ENCODE measurements around the gene KRT4.

The KRT4 gene

DNA sequence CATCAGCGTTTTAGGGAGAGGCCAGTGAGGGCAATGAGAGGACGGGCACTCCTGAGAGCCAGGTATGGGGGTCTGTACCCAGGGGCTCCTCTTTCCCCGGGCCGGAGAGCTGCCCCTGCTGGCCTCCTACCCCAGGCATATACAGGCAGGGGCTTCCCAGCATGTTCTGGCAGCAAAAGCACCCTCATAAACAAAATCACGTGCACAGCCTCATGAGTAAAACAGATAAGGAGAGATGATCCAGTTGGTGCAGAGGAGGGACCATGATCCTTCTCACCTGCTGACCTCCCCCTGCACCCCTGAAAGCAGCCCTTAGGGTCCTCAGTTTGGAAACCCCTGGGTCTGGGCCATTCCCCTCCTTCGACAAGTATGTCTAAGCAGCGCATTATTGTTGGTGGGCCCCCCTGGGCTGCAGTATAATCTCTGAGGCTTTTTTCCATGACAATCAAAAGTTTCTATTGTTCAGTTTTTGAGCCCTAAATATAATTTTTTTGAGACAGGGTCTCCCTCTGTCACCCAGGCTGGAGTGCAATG lies 5.0 kb upstream of the KRT4 start:
- Histone ChIP-seq H3K27ac (ENCODE audit: low read depth, low read length) (no peak overlapping the region), H3K9ac (ENCODE audit: low read length) (no peak overlapping the region), H3K9me3 (ENCODE audit: low read length) (no peaks in the 10 kb centered on the region), H3K27me3 (ENCODE audit: control insufficient read depth in 1 of 2, insufficient read depth in 2 of 2, low read length in 2 of 2) (peaks cover 0 to 6% of the 10 kb centered on the region in 2 donors), H3K4me3 (ENCODE audit: low read depth in 1 of 2, low read length in 2 of 2) (no peak overlapping the region), H3K4me1 (ENCODE audit: insufficient read depth, low read length) (no peaks in the 10 kb centered on the region), H3K36me3 (ENCODE audit: insufficient read depth, low read length) (no peaks in the 10 kb centered on the region)

DNA sequence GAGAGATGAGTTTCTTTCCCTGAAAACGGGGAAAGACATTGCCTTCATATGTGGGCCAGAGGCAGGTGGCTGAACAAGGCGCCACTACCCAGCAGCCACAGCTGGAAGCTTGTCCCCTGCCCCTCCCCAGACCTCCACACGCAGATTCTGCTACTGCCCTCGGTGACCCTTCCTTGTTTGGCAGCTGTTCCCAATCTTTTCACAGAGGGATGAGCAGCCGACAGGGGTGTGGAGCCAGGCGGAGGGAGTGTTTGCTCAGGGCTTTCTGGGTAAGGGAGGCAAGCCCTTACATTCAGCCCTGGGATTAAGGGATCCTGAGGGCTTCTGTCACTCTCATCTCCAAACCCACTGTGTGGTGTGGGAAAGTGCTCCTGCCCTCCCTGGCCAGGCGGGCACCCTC lies 4.5 kb upstream of the KRT4 start:
- Histone ChIP-seq H3K4me1 (ENCODE audit: insufficient read depth, low read length) (no peaks in the 10 kb centered on the region), H3K27ac (ENCODE audit: low read depth, low read length) (no peak overlapping the region), H3K4me3 (ENCODE audit: low read depth in 1 of 2, low read length in 2 of 2) (no peak overlapping the region), H3K9ac (ENCODE audit: low read length) (no peak overlapping the region), H3K9me3 (ENCODE audit: low read length) (no peaks in the 10 kb centered on the region), H3K36me3 (ENCODE audit: insufficient read depth, low read length) (no peaks in the 10 kb centered on the region), H3K27me3 (ENCODE audit: control insufficient read depth in 1 of 2, insufficient read depth in 2 of 2, low read length in 2 of 2) (peaks cover 0 to 6% of the 10 kb centered on the region in 2 donors)

DNA sequence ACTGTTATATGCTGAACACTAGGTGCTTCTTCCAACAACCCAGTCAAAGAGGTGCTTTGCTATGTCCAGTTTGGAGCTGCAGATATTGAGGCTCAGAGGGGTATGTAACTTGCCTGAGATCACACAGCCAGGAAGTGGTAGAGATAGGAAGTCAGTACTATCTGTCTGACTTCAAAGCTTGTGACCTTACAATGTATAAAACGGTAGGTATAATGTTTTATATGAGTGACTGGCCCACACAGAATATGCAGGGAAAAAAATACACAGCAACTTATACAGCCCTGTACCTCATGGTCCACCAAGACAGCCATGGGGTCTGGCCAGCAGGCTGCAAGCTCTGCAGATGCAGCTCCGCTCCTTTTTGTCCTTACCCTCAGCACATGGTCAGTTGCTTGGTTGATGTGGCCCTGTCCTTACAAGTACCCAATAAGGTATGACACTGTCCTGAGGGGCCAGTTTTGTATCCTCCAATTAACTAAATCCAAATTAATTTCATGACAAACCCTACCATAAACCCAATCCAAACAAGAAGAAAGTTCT lies 3.9 kb upstream of the KRT4 start:
- Histone ChIP-seq H3K9ac (ENCODE audit: low read length) (no peak overlapping the region), H3K36me3 (ENCODE audit: insufficient read depth, low read length) (no peaks in the 10 kb centered on the region), H3K9me3 (ENCODE audit: low read length) (no peaks in the 10 kb centered on the region), H3K27me3 (ENCODE audit: control insufficient read depth in 1 of 2, insufficient read depth in 2 of 2, low read length in 2 of 2) (peaks cover 0 to 6% of the 10 kb centered on the region in 2 donors), H3K4me1 (ENCODE audit: insufficient read depth, low read length) (no peaks in the 10 kb centered on the region), H3K27ac (ENCODE audit: low read depth, low read length) (no peak overlapping the region), H3K4me3 (ENCODE audit: low read depth in 1 of 2, low read length in 2 of 2) (no peak overlapping the region)

DNA sequence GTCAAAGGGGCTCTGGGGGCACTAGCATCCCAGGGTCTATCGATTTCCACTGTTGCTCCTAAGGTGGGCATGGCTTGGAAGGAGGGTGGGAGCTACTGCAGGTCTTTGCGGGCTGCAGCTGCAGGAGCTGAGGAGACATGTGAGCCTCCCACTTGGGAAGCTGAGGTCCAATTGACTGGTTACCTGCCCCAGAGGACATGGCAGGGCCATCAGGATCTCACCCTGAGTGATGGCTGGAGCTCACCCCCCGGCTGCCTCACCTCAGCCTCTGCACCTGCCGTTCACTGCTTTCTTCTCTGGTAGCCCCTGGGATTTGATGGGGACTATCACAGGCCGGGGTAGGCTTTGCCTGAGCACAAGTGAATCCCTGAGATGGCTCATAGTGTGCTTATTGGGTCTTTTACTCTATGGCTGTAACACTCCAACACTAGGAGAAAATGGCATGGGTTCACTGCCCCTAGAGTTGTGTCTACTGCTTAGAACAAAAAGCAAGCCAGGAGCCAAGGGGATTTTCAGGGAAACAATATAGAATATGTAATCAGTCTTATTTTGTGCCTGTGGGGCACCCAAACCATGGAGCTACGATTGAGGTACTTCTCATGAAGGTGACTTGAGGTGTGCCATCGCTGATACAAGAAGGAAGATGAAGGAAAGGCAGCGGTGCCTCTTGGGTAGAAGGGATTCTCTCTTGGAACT lies 3.2 kb upstream of the KRT4 start:
- no peak overlapping the region for H3K4me3 ChIP-seq (ENCODE audit: low read depth in 1 of 2, low read length in 2 of 2)
- no peak overlapping the region for H3K27ac ChIP-seq (ENCODE audit: low read depth, low read length)
- no peaks in the 10 kb centered on the region for H3K36me3 ChIP-seq (ENCODE audit: insufficient read depth, low read length)
- no peaks in the 10 kb centered on the region for H3K4me1 ChIP-seq (ENCODE audit: insufficient read depth, low read length)
- no peak overlapping the region for H3K9ac ChIP-seq (ENCODE audit: low read length)
- H3K9me3 ChIP-seq (ENCODE audit: low read length), result no peaks in the 10 kb centered on the region
- peaks cover 0 to 6% of the 10 kb centered on the region in 2 donors for H3K27me3 ChIP-seq (ENCODE audit: control insufficient read depth in 1 of 2, insufficient read depth in 2 of 2, low read length in 2 of 2)

DNA sequence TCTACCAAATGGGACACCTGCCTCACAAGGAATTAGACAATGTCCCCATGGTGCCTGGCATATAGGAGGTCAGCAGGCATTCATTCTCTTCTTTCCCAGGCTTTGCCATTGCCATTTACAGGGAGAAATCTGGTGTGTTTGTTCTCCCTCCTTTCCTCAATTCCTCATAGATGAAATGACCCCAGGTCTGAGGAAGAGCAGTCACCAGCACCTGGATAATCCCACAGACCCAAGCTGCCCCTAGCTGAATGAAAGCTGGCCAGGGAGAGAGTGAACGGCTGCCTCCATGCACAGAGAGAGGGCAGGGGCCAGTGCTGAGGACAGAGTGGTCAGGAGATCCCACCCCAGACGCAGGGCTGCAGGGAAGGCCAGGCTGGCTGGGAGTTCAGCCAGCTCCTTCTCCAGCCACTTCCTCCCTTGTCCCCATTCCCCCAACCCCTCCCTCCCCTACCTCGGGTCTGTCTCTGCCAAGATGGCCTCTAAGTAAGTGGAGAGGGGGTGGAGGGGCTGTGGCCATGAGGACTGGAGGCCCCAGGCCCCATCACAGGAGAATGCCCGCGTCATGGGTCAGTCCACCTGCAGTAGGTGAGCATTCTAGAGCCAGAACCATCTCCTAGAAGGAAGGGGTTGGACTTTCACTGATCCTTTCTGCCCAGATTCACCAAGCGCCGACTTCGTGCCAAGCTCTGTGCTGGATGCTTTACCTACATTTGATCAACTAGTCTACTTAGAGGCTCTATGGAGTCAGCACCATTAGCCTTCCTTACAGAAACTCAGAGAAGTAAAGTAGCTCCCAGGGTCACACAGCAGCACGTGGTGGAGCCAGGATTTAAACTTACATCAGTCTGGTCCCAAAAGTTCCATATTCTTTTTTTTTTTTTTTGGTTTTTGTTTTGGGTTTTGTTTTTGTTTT lies 2.0 kb upstream of the KRT4 start:
- Histone ChIP-seq H3K36me3 (ENCODE audit: insufficient read depth, low read length) (no peaks in the 10 kb centered on the region), H3K27me3 (ENCODE audit: control insufficient read depth in 1 of 2, insufficient read depth in 2 of 2, low read length in 2 of 2) (peaks cover 0 to 6% of the 10 kb centered on the region in 2 donors), H3K9ac (ENCODE audit: low read length) (no peak overlapping the region), H3K4me3 (ENCODE audit: low read depth in 1 of 2, low read length in 2 of 2) (no peak overlapping the region), H3K27ac (ENCODE audit: low read depth, low read length) (no peak overlapping the region), H3K4me1 (ENCODE audit: insufficient read depth, low read length) (no peaks in the 10 kb centered on the region), H3K9me3 (ENCODE audit: low read length) (no peaks in the 10 kb centered on the region)

DNA sequence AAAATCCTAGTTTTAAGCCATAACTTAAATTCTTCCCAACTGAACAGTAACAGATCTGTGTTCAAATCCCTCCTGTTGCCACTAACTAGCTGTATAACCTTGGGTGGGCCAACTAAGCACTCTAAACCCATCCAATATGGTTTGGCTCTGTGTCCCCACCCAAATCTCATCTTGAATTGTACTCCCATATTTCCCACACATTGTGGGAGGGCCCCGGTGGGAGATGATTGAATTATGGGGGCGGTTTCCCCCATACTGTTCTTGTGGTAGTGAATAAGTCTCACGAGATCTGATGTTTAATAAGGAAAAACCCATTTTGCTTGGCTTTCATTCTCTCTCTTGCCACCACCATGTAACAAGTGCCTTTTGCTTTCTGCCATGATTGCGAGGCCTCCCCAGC lies 1.2 kb upstream of the KRT4 start:
- H3K27ac ChIP-seq (ENCODE audit: low read depth, low read length), result no peak overlapping the region
- H3K9me3 ChIP-seq (ENCODE audit: low read length), result no peaks in the 10 kb centered on the region
- no peaks in the 10 kb centered on the region for H3K36me3 ChIP-seq (ENCODE audit: insufficient read depth, low read length)
- H3K4me1 ChIP-seq (ENCODE audit: insufficient read depth, low read length), result no peaks in the 10 kb centered on the region
- no peak overlapping the region for H3K4me3 ChIP-seq (ENCODE audit: low read depth in 1 of 2, low read length in 2 of 2)
- no peak overlapping the region for H3K9ac ChIP-seq (ENCODE audit: low read length)
- peaks cover 0 to 6% of the 10 kb centered on the region in 2 donors for H3K27me3 ChIP-seq (ENCODE audit: control insufficient read depth in 1 of 2, insufficient read depth in 2 of 2, low read length in 2 of 2)

DNA sequence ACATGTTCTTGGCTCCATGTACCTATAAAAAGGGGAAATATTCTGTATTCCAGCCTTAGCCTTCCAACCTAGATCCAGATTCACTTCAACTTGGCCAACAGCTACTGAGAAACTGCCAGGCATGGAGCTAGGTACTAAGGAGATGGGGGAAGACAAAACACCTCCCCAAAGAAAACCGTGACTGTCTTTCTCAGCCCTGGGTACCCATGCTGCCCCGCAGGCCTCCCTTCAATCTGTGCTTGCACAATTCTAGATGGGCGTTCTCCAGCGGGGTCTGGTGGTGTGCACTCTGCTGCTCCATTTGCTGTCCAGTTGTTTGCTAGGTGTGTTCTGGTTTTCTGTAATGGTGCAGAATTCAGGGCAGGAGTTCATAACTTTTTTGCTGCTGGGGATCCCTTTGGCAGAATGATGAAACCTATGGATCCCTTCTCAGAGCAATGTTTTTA lies 817 bp upstream of the KRT4 start:
- peaks cover 0 to 6% of the 10 kb centered on the region in 2 donors for H3K27me3 ChIP-seq (ENCODE audit: control insufficient read depth in 1 of 2, insufficient read depth in 2 of 2, low read length in 2 of 2)
- H3K27ac ChIP-seq (ENCODE audit: low read depth, low read length), result no peak overlapping the region
- no peak overlapping the region for H3K9ac ChIP-seq (ENCODE audit: low read length)
- no peaks in the 10 kb centered on the region for H3K36me3 ChIP-seq (ENCODE audit: insufficient read depth, low read length)
- H3K9me3 ChIP-seq (ENCODE audit: low read length), result no peaks in the 10 kb centered on the region
- H3K4me1 ChIP-seq (ENCODE audit: insufficient read depth, low read length), result no peaks in the 10 kb centered on the region
- H3K4me3 ChIP-seq (ENCODE audit: low read depth in 1 of 2, low read length in 2 of 2), result no peak overlapping the region

DNA sequence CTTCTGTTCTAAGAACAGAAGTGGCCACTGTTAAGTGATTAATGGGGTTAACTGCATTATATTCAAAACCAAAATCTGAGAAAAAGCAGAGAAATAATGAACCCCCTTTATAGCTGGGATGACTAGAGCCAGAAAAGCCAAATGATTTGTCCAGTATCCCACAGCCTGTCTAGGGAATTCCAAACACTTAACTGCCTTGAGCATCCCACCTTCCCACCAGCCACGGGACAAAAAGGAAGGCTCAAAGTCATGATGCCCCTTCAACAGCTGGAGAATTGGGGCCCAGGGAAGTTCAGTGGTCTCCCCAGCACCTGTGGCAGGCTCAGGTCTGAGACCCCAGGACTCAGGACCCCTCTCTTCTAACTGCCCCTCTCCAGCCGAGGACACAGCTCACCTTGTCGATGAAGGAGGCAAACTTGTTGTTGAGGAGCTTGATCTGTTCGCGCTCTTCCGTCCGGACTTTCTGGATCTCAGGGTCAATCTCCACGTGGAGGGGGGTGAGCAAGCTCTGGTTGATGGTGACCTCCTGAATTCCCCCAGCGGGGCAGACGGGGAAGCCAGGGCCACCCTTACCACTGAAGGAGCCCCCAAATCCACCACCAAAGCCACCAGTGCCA lies 605 bp downstream of the KRT4 start:
- H3K4me3 ChIP-seq (ENCODE audit: low read depth in 1 of 2, low read length in 2 of 2), result no peak overlapping the region
- H3K9ac ChIP-seq (ENCODE audit: low read length), result no peak overlapping the region
- no peak overlapping the region for H3K27ac ChIP-seq (ENCODE audit: low read depth, low read length)
- H3K4me1 ChIP-seq (ENCODE audit: insufficient read depth, low read length), result no peaks in the 10 kb centered on the region
- H3K36me3 ChIP-seq (ENCODE audit: insufficient read depth, low read length), result no peaks in the 10 kb centered on the region
- H3K27me3 ChIP-seq (ENCODE audit: control insufficient read depth in 1 of 2, insufficient read depth in 2 of 2, low read length in 2 of 2), result no peaks in the 10 kb centered on the region
- no peaks in the 10 kb centered on the region for H3K9me3 ChIP-seq (ENCODE audit: low read length)

DNA sequence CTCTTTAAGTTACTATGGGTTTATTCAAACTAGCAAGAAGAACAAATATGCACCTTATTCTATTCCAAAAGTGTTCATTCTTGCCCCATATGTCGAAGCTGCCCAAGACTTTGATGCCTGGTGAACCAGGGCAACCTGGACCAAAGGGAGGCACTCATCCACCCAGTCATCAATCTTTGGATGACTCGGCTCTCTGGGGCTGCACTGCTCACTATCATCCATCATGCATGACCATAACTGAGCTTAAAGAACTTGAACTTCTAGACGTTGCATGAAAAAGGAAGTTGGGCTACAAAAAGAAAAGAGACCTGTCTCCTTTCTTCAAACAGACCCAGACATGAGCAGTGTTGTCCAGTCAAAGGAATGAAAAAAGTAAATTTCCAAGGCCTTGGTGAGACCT lies 1.2 kb downstream of the KRT4 start:
- Histone ChIP-seq H3K4me1 (ENCODE audit: insufficient read depth, low read length) (no peaks in the 10 kb centered on the region), H3K36me3 (ENCODE audit: insufficient read depth, low read length) (no peaks in the 10 kb centered on the region)

DNA sequence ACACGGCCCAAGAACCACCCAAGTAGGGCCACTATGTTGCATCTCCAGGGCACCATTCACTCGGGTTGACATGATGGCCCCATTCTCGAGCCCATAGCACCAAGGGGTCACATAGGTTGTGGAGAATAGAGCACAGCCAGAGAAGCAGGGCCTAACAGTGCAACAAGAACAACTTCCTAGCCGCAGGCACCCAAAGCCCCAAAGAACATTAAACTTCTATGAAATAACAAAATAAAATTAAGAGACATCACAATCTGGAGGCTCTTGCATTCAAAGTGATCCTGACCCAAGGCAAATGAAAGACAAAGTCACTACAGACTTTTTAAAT lies 1.9 kb downstream of the KRT4 start:
- H3K4me1 ChIP-seq (ENCODE audit: insufficient read depth, low read length), result no peaks in the 10 kb centered on the region
- no peaks in the 10 kb centered on the region for H3K27me3 ChIP-seq (ENCODE audit: control insufficient read depth in 1 of 2, insufficient read depth in 2 of 2, low read length in 2 of 2)
- H3K27ac ChIP-seq (ENCODE audit: low read depth, low read length), result no peak overlapping the region
- H3K9ac ChIP-seq (ENCODE audit: low read length), result no peak overlapping the region
- H3K36me3 ChIP-seq (ENCODE audit: insufficient read depth, low read length), result no peaks in the 10 kb centered on the region
- H3K9me3 ChIP-seq (ENCODE audit: low read length), result no peaks in the 10 kb centered on the region
- no peak overlapping the region for H3K4me3 ChIP-seq (ENCODE audit: low read depth in 1 of 2, low read length in 2 of 2)

More for the DNA sequence above, 1.2 kb downstream of the KRT4 start:
- Histone ChIP-seq H3K27ac (ENCODE audit: low read depth, low read length) (no peak overlapping the region), H3K9ac (ENCODE audit: low read length) (no peak overlapping the region), H3K4me3 (ENCODE audit: low read depth in 1 of 2, low read length in 2 of 2) (no peak overlapping the region), H3K9me3 (ENCODE audit: low read length) (no peaks in the 10 kb centered on the region), H3K27me3 (ENCODE audit: control insufficient read depth in 1 of 2, insufficient read depth in 2 of 2, low read length in 2 of 2) (no peaks in the 10 kb centered on the region)

Measured in muscle layer of colon (tissue), 2 donors.